Prostate gland (tissue), 2 donors: ENCODE data around the gene PLEKHN1.

Experiments used
- POLR2AphosphoS5 ChIP-seq: sonication (generic); formaldehyde crosslinking; IDR thresholded peaks from one replicate; pipeline ENCODE4 v1.6.1; 2017; ENCODE audit warnings: antibody characterized with exemption
- TF ChIP-seq, protein P1 (sequence below), 4 experiments: fragments of 200-600 bp in 2 of 4; fragments of 450-650 bp in 2 of 4; sonication (generic) in 2 of 4; IDR thresholded peaks; 1 replicate in 3 of 4; 2 replicates in 1 of 4; pipeline ENCODE4 v1.5.1; 2016 to 2019; ENCODE audit warnings: antibody characterized with exemption in 4 of 4, mild to moderate bottlenecking in 2 of 4, moderate library complexity in 2 of 4

DNA sequence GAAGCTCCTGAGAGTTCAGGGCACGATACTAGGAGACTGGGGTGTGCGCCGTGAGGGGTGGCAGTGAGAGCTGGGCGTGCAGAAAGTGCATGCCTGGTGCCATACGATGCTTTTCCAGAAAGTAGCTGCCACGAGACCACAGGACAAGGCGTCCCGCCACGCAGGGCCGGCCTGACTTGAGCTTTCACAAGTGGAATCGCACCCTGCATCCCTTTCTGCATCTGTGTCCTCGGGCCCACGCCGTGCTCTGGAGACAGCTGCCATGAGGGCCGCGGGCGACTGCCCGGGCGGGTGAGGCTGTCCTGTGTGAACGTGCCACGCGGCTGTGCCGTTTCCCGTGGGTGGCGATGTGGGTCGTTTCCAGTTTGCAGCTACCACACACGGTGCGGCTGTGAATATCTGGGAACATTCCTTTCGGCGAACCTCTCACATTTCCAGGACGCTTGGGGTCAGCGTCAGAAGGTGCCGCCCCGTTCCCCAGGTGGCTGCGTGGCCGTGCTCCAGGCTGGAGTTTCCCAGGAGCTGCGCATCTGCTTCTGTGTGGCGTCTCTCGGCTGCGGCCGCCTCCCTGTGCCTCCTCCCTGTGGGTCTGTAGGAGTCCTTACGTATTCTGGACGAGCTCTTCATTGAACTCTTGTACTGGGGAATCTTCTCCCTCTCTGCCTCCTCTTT is 16.6 kb downstream of the PLEKHN1 start:
- TF ChIP-seq, protein P1, sequence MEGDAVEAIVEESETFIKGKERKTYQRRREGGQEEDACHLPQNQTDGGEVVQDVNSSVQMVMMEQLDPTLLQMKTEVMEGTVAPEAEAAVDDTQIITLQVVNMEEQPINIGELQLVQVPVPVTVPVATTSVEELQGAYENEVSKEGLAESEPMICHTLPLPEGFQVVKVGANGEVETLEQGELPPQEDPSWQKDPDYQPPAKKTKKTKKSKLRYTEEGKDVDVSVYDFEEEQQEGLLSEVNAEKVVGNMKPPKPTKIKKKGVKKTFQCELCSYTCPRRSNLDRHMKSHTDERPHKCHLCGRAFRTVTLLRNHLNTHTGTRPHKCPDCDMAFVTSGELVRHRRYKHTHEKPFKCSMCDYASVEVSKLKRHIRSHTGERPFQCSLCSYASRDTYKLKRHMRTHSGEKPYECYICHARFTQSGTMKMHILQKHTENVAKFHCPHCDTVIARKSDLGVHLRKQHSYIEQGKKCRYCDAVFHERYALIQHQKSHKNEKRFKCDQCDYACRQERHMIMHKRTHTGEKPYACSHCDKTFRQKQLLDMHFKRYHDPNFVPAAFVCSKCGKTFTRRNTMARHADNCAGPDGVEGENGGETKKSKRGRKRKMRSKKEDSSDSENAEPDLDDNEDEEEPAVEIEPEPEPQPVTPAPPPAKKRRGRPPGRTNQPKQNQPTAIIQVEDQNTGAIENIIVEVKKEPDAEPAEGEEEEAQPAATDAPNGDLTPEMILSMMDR (IDR thresholded peaks at IDR 0.05): no peak
- TF ChIP-seq POLR2AphosphoS5: no peak
